Naive thymus-derived CD4-positive, alpha-beta T cell (primary cell): ENCODE results near the gene KRIT1. TPM values are rescaled to one million over a fixed set of nuclear protein-coding genes. Genes with fewer than 3 reads are reported as not detected.
"Not testable (repeated sequence)": the region's sequence is repeated elsewhere in the genome, so short reads cannot be mapped to it uniquely, and the experiment has no call there.

Source experiments
- ATAC-seq: fragments of 150-1000 bp; cut with Tn5 transposase; 2 replicates; pipeline ENCODE4 v1.10.0; 2021; ENCODE audit warnings: mild to moderate bottlenecking, moderate library complexity
- CTCF ChIA-PET: fragments of 350-600 bp; sonication (Branson Sonifier 250); formaldehyde crosslinking; loops from one replicate; lab custom pipeline; 2021; ENCODE audit warnings: antibody characterized with exemption; lab: Charles Lee
- POLR2A ChIA-PET: fragments of 350-600 bp; sonication (Branson Sonifier 250); formaldehyde crosslinking; loops from one replicate; lab custom pipeline; 2021; ENCODE audit warnings: antibody characterized with exemption, inconsistent platforms; lab: Charles Lee
- DNase-seq, 9 donors: peaks; one replicate each; pipeline versions ENCODE4 v3.0.0 to v3.0.0-alpha.2; 2020 to 2022; ENCODE audit warnings: mixed read lengths in 1 of 9
- H3K27ac ChIP-seq: one replicate; pipeline ENCODE4 v1.7.0; 2013; ENCODE audit warnings: mild to moderate bottlenecking, low read depth, low read length, moderate library complexity
- H3K27me3 ChIP-seq, 2 donors: one replicate each; pipeline ENCODE4 v1.7.0; 2013; ENCODE audit warnings: low read length in 2 of 2, mild to moderate bottlenecking in 2 of 2, moderate library complexity in 2 of 2; ENCODE audit not compliant: control insufficient read depth in 2 of 2, insufficient read depth in 2 of 2
- H3K36me3 ChIP-seq, 3 experiments: 1 replicate in 2 of 3; 2 replicates in 1 of 3; pipeline ENCODE4 v1.7.0; 2013; ENCODE audit warnings: low read length in 3 of 3, mild to moderate bottlenecking in 3 of 3, moderate library complexity in 1 of 3; ENCODE audit not compliant: insufficient read depth in 3 of 3, control insufficient read depth in 2 of 3
- H3K4me1 ChIP-seq, 2 donors: one replicate each; pipeline ENCODE4 v1.7.0; 2013; ENCODE audit warnings: low read length in 2 of 2, mild to moderate bottlenecking in 2 of 2, moderate library complexity in 1 of 2; ENCODE audit not compliant: control insufficient read depth in 2 of 2, insufficient read depth in 2 of 2
- H3K4me3 ChIP-seq: 2 replicates; pipeline ENCODE4 v1.7.0; 2013; ENCODE audit warnings: mild to moderate bottlenecking, low read length
- H3K9me3 ChIP-seq, 3 experiments: 1 replicate in 2 of 3; 2 replicates in 1 of 3; pipeline ENCODE4 v1.7.0; 2013; ENCODE audit warnings: low read length in 3 of 3; ENCODE audit not compliant: control insufficient read depth in 2 of 3
- H3K27ac Mint-ChIP-seq, 9 donors: one replicate each; pipeline ENCODE4 v1.8.0; 2020 to 2022; ENCODE audit warnings: mixed read lengths in 9 of 9, mild to moderate bottlenecking in 8 of 9, moderate library complexity in 5 of 9, inconsistent platforms in 2 of 9
- H3K27me3 Mint-ChIP-seq, 5 donors: one replicate each; pipeline ENCODE4 v1.8.0; 2021 to 2022; ENCODE audit warnings: mixed read lengths in 5 of 5, mild to moderate bottlenecking in 1 of 5
- H3K36me3 Mint-ChIP-seq, 5 donors: one replicate each; pipeline ENCODE4 v1.8.0; 2020 to 2022; ENCODE audit warnings: mixed read lengths in 5 of 5, mild to moderate bottlenecking in 3 of 5, inconsistent platforms in 1 of 5
- H3K4me1 Mint-ChIP-seq, 7 donors: one replicate each; pipeline ENCODE4 v1.8.0; 2020 to 2022; ENCODE audit warnings: mixed read lengths in 7 of 7, mild to moderate bottlenecking in 3 of 7, inconsistent platforms in 1 of 7
- H3K4me3 Mint-ChIP-seq, 10 donors: one replicate each; pipeline ENCODE4 v1.8.0; 2020 to 2022; ENCODE audit warnings: mild to moderate bottlenecking in 10 of 10, mixed read lengths in 10 of 10, moderate library complexity in 6 of 10, inconsistent platforms in 2 of 10
- H3K9me3 Mint-ChIP-seq, 11 donors: one replicate each; pipeline ENCODE4 v1.8.0; 2020 to 2022; ENCODE audit warnings: mixed read lengths in 11 of 11, mild to moderate bottlenecking in 4 of 11, inconsistent platforms in 1 of 11, moderate library complexity in 1 of 11
- intact Hi-C, 2 donors: fragments of 100-400 bp; cut with micrococcal nuclease; formaldehyde crosslinking; loops; one replicate each; pipeline ENCODE4 v1.15.1; 2023
- polyA plus RNA-seq, 2 donors: library from polyadenylated mRNA; unstranded; fragments of 300-500 nt; fragmentation: Illumina TruSeq; gene quantifications; one replicate each; pipeline ENCODE4 v1.2.3, GENCODE V29; 2021
- total RNA-seq, 6 experiments: library from RNA in 5 of 6; stranded (reverse) in 5 of 6; gene quantifications; 1 replicate in 5 of 6; 2 replicates in 1 of 6; pipeline ENCODE4 v1.2.3 and lab custom pipeline; 2021 to 2026

The KRIT1 gene
- total and polyA plus RNA-seq, 7 experiments from 2014 or later: 18.5 to 78.7 (median 46.7) TPM

- ATAC-seq (no peak), DNase-seq (no peak)
- intact Hi-C loops: no loop called here
- POLR2A ChIA-PET: no interaction called here
- no peak overlapping the region for H3K4me3 ChIP-seq
- Mint-ChIP-seq H3K4me3 (no peak overlapping the region), H3K36me3 (peaks cover 0 to 15% (median 8%) of the 10 kb centered on the region in 5 donors), H3K4me1 (peaks cover 0 to 11% (median 2%) of the 10 kb centered on the region in 7 donors), H3K9me3 (no peaks in the 10 kb centered on the region), H3K27ac (no peak overlapping the region), H3K27me3 (no peaks in the 10 kb centered on the region)
- no peak overlapping the region for H3K27ac ChIP-seq
- H3K9me3 ChIP-seq: no peaks in the 10 kb centered on the region
- CTCF ChIA-PET: no interaction called here
- H3K27me3 ChIP-seq: no peaks in the 10 kb centered on the region
- no peaks in the 10 kb centered on the region for H3K36me3 ChIP-seq
- no peaks in the 10 kb centered on the region for H3K4me1 ChIP-seq
Measured at GRCh38 chr7:92266415-92267241, 20.9 kb upstream of the KRIT1 start.

- Histone ChIP-seq H3K27ac (no peak overlapping the region), H3K36me3 (peaks cover 0 to 10% (median 0%) of the 10 kb centered on the region in 3 experiments), H3K27me3 (no peaks in the 10 kb centered on the region), H3K4me1 (no peaks in the 10 kb centered on the region), H3K9me3 (no peaks in the 10 kb centered on the region), H3K4me3 (no peak overlapping the region)
- no peak for ATAC-seq
- Mint-ChIP-seq H3K4me3 (no peak overlapping the region), H3K27ac (peak overlapping the region in 1 of 9 donors; percentile 20), H3K4me1 (peaks cover 6 to 32% (median 21%) of the 10 kb centered on the region in 7 donors), H3K36me3 (peaks cover 7 to 31% (median 17%) of the 10 kb centered on the region in 5 donors), H3K27me3 (no peaks in the 10 kb centered on the region), H3K9me3 (no peaks in the 10 kb centered on the region)
- CTCF ChIA-PET: no interaction called here
- POLR2A ChIA-PET: interaction anchor here (0.7 kb wide), 1 partner anchor 34 kb away, joined by 4 read pairs; no protein-coding TSS in a partner anchor
- no peak for DNase-seq
- intact Hi-C loops: no loop called here
Measured at GRCh38 chr7:92260248-92260781, 14.6 kb upstream of the KRIT1 start.

GRCh38 chr7:92259610-92260247, 14.0 kb upstream of the KRIT1 start:
- no peak overlapping the region for H3K4me3 Mint-ChIP-seq
- H3K27me3 Mint-ChIP-seq: no peaks in the 10 kb centered on the region
- no peaks in the 10 kb centered on the region for H3K4me1 ChIP-seq
- ChIA-PET POLR2A (interaction anchor here (0.7 kb wide), 1 partner anchor 34 kb away, joined by 4 read pairs; no protein-coding TSS in a partner anchor), CTCF (no interaction called here)
- H3K9me3 Mint-ChIP-seq: peaks cover 0 to 5% (median 4%) of the 10 kb centered on the region in 11 donors
- H3K9me3 ChIP-seq: no peaks in the 10 kb centered on the region
- DNase-seq: no peak
- H3K27ac ChIP-seq: no peak overlapping the region
- ATAC-seq: no peak
- no peaks in the 10 kb centered on the region for H3K27me3 ChIP-seq
- peak overlapping the region in 1 of 9 donors; percentile 20 for H3K27ac Mint-ChIP-seq
- H3K4me3 ChIP-seq: no peak overlapping the region
- intact Hi-C loops: no loop called here
- H3K36me3 Mint-ChIP-seq: peaks cover 7 to 37% (median 22%) of the 10 kb centered on the region in 5 donors
- H3K4me1 Mint-ChIP-seq: peaks cover 11 to 37% (median 22%) of the 10 kb centered on the region in 7 donors
- H3K36me3 ChIP-seq: peaks cover 0 to 10% (median 0%) of the 10 kb centered on the region in 3 experiments

DNA sequence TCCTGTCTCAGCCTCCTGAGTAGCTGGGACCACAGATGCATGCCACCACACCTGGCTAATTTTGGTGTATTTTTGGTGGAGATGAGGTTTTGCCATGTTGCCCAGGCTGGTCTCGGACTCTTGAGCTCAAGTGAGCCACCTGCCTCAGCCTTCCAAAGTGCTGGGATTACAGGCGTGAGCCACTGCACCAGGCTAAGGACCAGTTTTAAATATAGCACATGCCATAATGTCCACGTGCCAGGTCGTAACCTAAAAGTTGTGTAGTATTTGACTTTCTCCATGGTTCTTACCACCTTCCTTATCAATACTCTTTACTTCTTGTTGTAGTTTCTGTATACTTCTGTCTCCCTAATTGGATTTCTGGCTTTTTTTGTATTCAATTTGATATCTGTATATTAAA, 13.3 kb upstream of the KRIT1 start:
- intact Hi-C loops: no loop called here
- no peak overlapping the region for H3K4me3 ChIP-seq
- Mint-ChIP-seq H3K9me3 (peaks cover 0 to 6% (median 4%) of the 10 kb centered on the region in 11 donors), H3K4me1 (peaks cover 11 to 38% (median 22%) of the 10 kb centered on the region in 7 donors), H3K4me3 (no peak overlapping the region), H3K27ac (no peak overlapping the region), H3K27me3 (no peaks in the 10 kb centered on the region), H3K36me3 (peaks cover 7 to 38% (median 23%) of the 10 kb centered on the region in 5 donors)
- ATAC-seq (no peak), DNase-seq (no peak)
- POLR2A ChIA-PET: no interaction called here
- H3K4me1 ChIP-seq: no peaks in the 10 kb centered on the region
- no peaks in the 10 kb centered on the region for H3K9me3 ChIP-seq
- H3K27me3 ChIP-seq: no peaks in the 10 kb centered on the region
- H3K36me3 ChIP-seq: peaks cover 0 to 10% (median 0%) of the 10 kb centered on the region in 3 experiments
- CTCF ChIA-PET: no interaction called here
- no peak overlapping the region for H3K27ac ChIP-seq

GRCh38 chr7:92255308-92255707, 9.6 kb upstream of the KRIT1 start:
- Mint-ChIP-seq H3K36me3 (peaks cover 7 to 39% (median 26%) of the 10 kb centered on the region in 5 donors), H3K27ac (no peak overlapping the region), H3K9me3 (peaks cover 0 to 6% (median 4%) of the 10 kb centered on the region in 11 donors), H3K4me1 (peaks cover 23 to 63% (median 45%) of the 10 kb centered on the region in 7 donors), H3K4me3 (no peak overlapping the region), H3K27me3 (no peaks in the 10 kb centered on the region)
- H3K4me3 ChIP-seq: no peak overlapping the region
- no peak overlapping the region for H3K27ac ChIP-seq
- no peaks in the 10 kb centered on the region for H3K9me3 ChIP-seq
- H3K36me3 ChIP-seq: peaks cover 0 to 5% (median 0%) of the 10 kb centered on the region in 3 experiments
- H3K4me1 ChIP-seq: no peaks in the 10 kb centered on the region
- DNase-seq (no peak), ATAC-seq (no peak)
- ChIA-PET CTCF (no interaction called here), POLR2A (interaction anchor here (0.9 kb wide), 1 partner anchor 8 kb away, joined by 3 read pairs; no protein-coding TSS in a partner anchor)
- H3K27me3 ChIP-seq: no peaks in the 10 kb centered on the region
- intact Hi-C loops: no loop called here

GRCh38 chr7:92254800-92255199, 9.1 kb upstream of the KRIT1 start:
- H3K4me1 Mint-ChIP-seq: peaks cover 18 to 58% (median 44%) of the 10 kb centered on the region in 7 donors
- CTCF ChIA-PET, H3K27ac ChIP-seq, H3K27me3 Mint-ChIP-seq, H3K27ac Mint-ChIP-seq, H3K9me3 ChIP-seq, ATAC-seq, H3K36me3 ChIP-seq, H3K4me1 ChIP-seq, DNase-seq, H3K4me3 Mint-ChIP-seq, intact Hi-C loops, H3K27me3 ChIP-seq, H3K4me3 ChIP-seq, H3K9me3 Mint-ChIP-seq, POLR2A ChIA-PET: not testable (repeated sequence)
- H3K36me3 Mint-ChIP-seq: peaks cover 2 to 34% (median 23%) of the 10 kb centered on the region in 5 donors
